Astrocyte of the cerebellum (primary cell): ENCODE data around the gene AKAP10.
A peak's percentile ranks its signal among the peaks of the same experiment; 100 is the strongest.
"Not testable (repeated sequence)": the region's sequence is repeated elsewhere in the genome, so short reads cannot be mapped to it uniquely, and the experiment has no call there.

Source experiments
- DNase-seq: peaks from one replicate; pipeline ENCODE4 v3.0.0-alpha.2; 2011; ENCODE audit warnings: low read depth
- H3K4me3 ChIP-seq: 2 replicates; pipeline ENCODE4 v1.5.1; 2011; ENCODE audit warnings: mild to moderate bottlenecking, low read depth, low read length, moderate library complexity
- CTCF ChIP-seq: IDR thresholded peaks from 2 replicates; pipeline ENCODE4 v1.5.1; 2012; ENCODE audit warnings: low read length, low read depth, moderate library complexity, mild to moderate bottlenecking; ENCODE audit errors: missing control alignments
- in situ Hi-C: cut with HindIII; loops from 2 replicates; pipeline ENCODE4 v1.10.0; 2017; ENCODE audit warnings: low sequenced_read_pairs

Gene AKAP10

GRCh38 chr17:19977293-19978208, at the start of gene AKAP10:
Gene AKAP10 (minus strand): TSS chr17:19977828. CDS start chr17:19977679, 149 bp downstream.
- peak; percentile 31 for DNase-seq
- in situ Hi-C loops, result no loop called here
- no peak for TF ChIP-seq CTCF
- peak within 1 kb of the TSS; percentile 74 for H3K4me3 ChIP-seq

DNA sequence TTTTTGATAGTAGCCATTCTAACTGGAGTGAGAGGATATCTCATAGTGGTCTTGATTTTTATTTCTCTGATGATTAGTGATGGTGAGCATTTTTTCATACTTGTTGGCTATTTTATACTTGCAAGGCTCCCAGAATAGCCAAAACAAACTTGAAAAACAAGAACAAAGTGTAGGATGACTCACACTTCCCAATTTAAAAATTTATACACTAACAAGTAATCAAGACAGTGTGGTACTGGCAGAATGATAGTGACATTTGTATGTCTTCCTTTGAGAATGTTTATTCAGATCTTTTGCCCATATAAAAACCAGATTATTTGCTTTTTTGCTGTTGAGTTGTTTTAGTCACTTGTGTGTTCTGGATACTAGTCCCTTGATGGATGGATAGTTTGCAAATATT, 49.3 kb upstream of the AKAP10 start:
- DNase-seq, result no peak
- H3K4me3 ChIP-seq, result no peak overlapping the region
- in situ Hi-C loops, result no loop called here
- TF ChIP-seq CTCF, result no peak

DNA sequence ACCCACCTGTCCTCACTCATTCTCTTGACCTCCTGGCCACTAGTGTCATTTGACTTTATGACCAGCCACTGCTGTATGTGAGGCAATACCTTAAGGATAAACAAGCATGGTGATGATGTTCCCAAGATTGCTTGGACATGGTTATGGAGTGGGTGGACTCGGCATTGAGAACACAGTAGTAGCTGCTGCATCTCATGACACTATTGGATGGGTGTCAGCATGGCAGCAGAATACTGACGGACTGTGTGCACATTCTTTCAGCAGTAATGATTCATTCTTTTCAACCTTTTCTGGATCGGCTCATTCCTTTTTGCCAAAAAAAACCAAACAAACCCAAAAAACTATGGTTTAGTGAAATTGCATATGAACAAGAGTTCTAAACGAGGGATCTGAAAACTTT, 45.1 kb upstream of the AKAP10 start:
- TF ChIP-seq CTCF, result no peak
- in situ Hi-C loops, result no loop called here
- no peak for DNase-seq
- no peak overlapping the region for H3K4me3 ChIP-seq

DNA sequence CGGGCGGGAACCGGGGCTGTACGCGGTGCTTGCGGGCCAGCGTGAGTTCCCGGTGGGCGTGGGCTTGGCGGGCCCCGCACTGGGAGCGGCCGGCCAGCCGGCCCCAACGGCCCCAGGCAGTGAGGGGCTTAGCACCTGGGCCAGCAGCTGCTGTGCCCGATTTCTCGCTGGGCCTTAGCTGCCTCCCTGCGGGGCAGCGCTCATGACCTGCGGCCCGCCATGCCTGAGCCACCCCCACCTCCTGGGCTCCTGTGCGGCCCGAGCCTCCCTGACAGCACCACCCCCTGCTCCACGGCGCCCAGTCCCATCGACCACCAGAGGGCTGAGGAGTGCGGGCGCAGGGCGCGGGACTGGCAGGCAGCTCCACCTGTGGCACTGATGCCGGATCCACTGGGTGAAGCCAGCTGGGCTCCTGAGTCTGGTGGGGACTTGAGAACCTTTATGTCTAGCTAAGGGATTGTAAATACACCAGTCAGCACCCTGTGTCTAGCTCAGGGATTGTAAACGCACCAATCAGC, 38.9 kb upstream of the AKAP10 start:
- DNase-seq, in situ Hi-C loops, H3K4me3 ChIP-seq: not testable (repeated sequence)

- in situ Hi-C loops, result no loop called here
- TF ChIP-seq CTCF, result no peak
- no peak for DNase-seq
These were observed 34.4 kb upstream of the AKAP10 start for GRCh38 chr17:20012017-20012536.

DNA sequence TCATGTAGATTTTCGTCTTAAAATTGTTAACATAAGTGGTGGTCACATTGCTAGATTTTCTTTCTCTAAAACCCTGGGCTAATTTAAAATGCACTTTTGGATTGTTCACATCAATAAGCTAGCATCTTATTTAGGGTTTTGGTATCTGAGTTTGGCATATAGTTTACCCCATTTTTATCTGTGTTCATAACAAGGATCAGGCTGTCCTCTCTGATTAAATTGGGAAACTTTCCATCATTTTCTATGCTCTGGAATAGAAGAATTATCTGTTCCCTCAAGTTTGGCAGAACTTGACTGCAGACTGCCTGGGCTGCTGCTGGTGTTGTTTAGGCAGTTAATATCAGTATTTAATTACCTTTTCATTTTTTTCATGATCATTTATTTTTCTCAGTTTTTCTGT, 33.3 kb upstream of the AKAP10 start:
- in situ Hi-C loops, result no loop called here
- H3K4me3 ChIP-seq, result no peak overlapping the region
- DNase-seq, result no peak
- TF ChIP-seq CTCF, result no peak

More at GRCh38 chr17:20012017-20012536, 34.4 kb upstream of the AKAP10 start:
- H3K4me3 ChIP-seq, result no peak overlapping the region
